SK-N-SH treated with all-trans-retinoic acid at 6 μM for 48 hours (cell line): ENCODE data around the gene CHST8.

Experiments
- BACH2 ChIP-seq: fragments of 250-450 bp; sonication (Bioruptor Pico); IDR thresholded peaks from 2 replicates; pipeline ENCODE4 v1.9.0; 2021; ENCODE audit warnings: mild to moderate bottlenecking, borderline replicate concordance
- CREB5 ChIP-seq: fragments of 250-450 bp; sonication (Bioruptor Pico); IDR thresholded peaks from 2 replicates; pipeline ENCODE4 v1.5.1; 2020; ENCODE audit warnings: low read depth, mild to moderate bottlenecking, moderate library complexity
- CSDC2 ChIP-seq: fragments of 250-450 bp; sonication (Bioruptor Pico); IDR thresholded peaks from 2 replicates; pipeline ENCODE4 v1.5.0; 2020; ENCODE audit warnings: mild to moderate bottlenecking, moderate library complexity
- CSRNP3 ChIP-seq: fragments of 250-450 bp; sonication (Bioruptor Pico); IDR thresholded peaks from 2 replicates; pipeline ENCODE4 v1.5.1; 2021; ENCODE audit warnings: mild to moderate bottlenecking, moderate library complexity
- ESRRG ChIP-seq: fragments of 250-450 bp; sonication (Bioruptor Pico); IDR thresholded peaks from 2 replicates; pipeline ENCODE4 v1.6.1; 2021; ENCODE audit warnings: mild to moderate bottlenecking
- GLIS3 ChIP-seq: fragments of 250-450 bp; sonication (Bioruptor Pico); IDR thresholded peaks from 2 replicates; pipeline ENCODE4 v1.5.0; 2020; ENCODE audit warnings: mild to moderate bottlenecking, moderate library complexity
- OSR1 ChIP-seq: fragments of 250-450 bp; sonication (Bioruptor Pico); IDR thresholded peaks from 2 replicates; pipeline ENCODE4 v1.8.0; 2022; ENCODE audit warnings: moderate library complexity, mild to moderate bottlenecking, inconsistent platforms
- PATZ1 ChIP-seq: fragments of 250-450 bp; sonication (Bioruptor Pico); IDR thresholded peaks from 2 replicates; pipeline ENCODE4 v1.8.0; 2020; ENCODE audit warnings: mild to moderate bottlenecking, moderate library complexity, borderline replicate concordance
- POU6F1 ChIP-seq: fragments of 250-450 bp; sonication (Bioruptor Pico); IDR thresholded peaks from 2 replicates; pipeline ENCODE4 v1.8.0; 2021; ENCODE audit warnings: low read depth, mild to moderate bottlenecking, moderate library complexity, borderline replicate concordance
- RARB ChIP-seq: fragments of 250-450 bp; sonication (Bioruptor Pico); IDR thresholded peaks from 2 replicates; pipeline ENCODE4 v1.8.0; 2021; ENCODE audit warnings: mild to moderate bottlenecking, moderate library complexity
- SNAI2 ChIP-seq: fragments of 250-450 bp; sonication (Bioruptor Pico); IDR thresholded peaks from 2 replicates; pipeline ENCODE4 v1.5.0; 2020; ENCODE audit warnings: mild to moderate bottlenecking, moderate library complexity
- TSHZ2 ChIP-seq: fragments of 250-450 bp; sonication (Bioruptor Pico); IDR thresholded peaks from 2 replicates; pipeline ENCODE4 v1.5.0; 2020; ENCODE audit warnings: mild to moderate bottlenecking, moderate library complexity
- ZFP3 ChIP-seq: fragments of 250-450 bp; sonication (Bioruptor Pico); IDR thresholded peaks from 2 replicates; pipeline ENCODE4 v1.5.0; 2020; ENCODE audit warnings: mild to moderate bottlenecking, moderate library complexity
- ZFP30 ChIP-seq: fragments of 450-650 bp; formaldehyde crosslinking; IDR thresholded peaks from 2 replicates; pipeline ENCODE4 v1.5.0; 2022; ENCODE audit warnings: mild to moderate bottlenecking, moderate library complexity

GRCh38 chr19:33700408-33701013 is 78.8 kb downstream of the CHST8 start:
- TF ChIP-seq TSHZ2 (CRISPR knock-in tag) (no peak), SNAI2 (CRISPR knock-in tag) (no peak), OSR1 (no peak), RARB (no peak), ZFP3 (CRISPR knock-in tag) (no peak), GLIS3 (no peak), BACH2 (no peak), POU6F1 (CRISPR knock-in tag) (no peak), PATZ1 (no peak), CSRNP3 (CRISPR knock-in tag) (no peak), CREB5 (CRISPR knock-in tag) (no peak), ZFP30 (CRISPR knock-in tag) (no peak), ESRRG (CRISPR knock-in tag) (no peak), CSDC2 (CRISPR knock-in tag) (no peak)
